ENCODE data around the gene DEGS2.

GRCh38 chr14:100105357-100106169 lies 53.9 kb downstream of the DEGS2 start:
- TF ChIP-seq CTCF (conservative IDR thresholded peaks at IDR 0.05; ENCODE audit: low read depth, low read length), result no peak
- no peak for TF ChIP-seq EZH2 (IDR thresholded peaks at IDR 0.05; ENCODE audit: borderline replicate concordance, low read depth, low read length, poor library complexity, severe bottlenecking)

Measured in A673 (cell line).